BJ (cell line): ENCODE results near the gene B3GNT5. TPM values are rescaled to one million over a fixed set of nuclear protein-coding genes. Genes with fewer than 3 reads are reported as not detected.

ENCODE experiments used
- CTCF ChIA-PET: fragments of 350-600 bp; formaldehyde crosslinking; extraction: SDS; loops from one replicate; lab custom pipeline; 2021; ENCODE audit warnings: antibody characterized with exemption, inconsistent platforms; lab: Yijun Ruan, JAX
- POLR2A ChIA-PET: fragments of 300-600 bp; sonication (Branson Sonifier 250); formaldehyde crosslinking; extraction: SDS; loops from one replicate; lab custom pipeline; 2021; ENCODE audit warnings: antibody characterized with exemption; lab: Charles Lee
- DNase-seq: peaks from one replicate; pipeline ENCODE4 v3.0.0-alpha.2; 2011; ENCODE audit warnings: low read depth
- H3K27me3 ChIP-seq: 2 replicates; pipeline ENCODE4 v1.6.0; 2011; ENCODE audit warnings: low read length; ENCODE audit not compliant: control insufficient read depth, insufficient read depth
- H3K36me3 ChIP-seq: 2 replicates; pipeline ENCODE4 v1.5.1; 2011; ENCODE audit warnings: low read length; ENCODE audit not compliant: control insufficient read depth, insufficient read depth
- H3K4me3 ChIP-seq: 2 replicates; pipeline ENCODE4 v1.5.1; 2011; ENCODE audit warnings: low read depth, mild to moderate bottlenecking, control low read depth, low read length
- CTCF ChIP-seq: IDR thresholded peaks from 2 replicates; pipeline ENCODE4 v1.5.1; 2011; ENCODE audit warnings: low read depth, mild to moderate bottlenecking, control low read depth, inconsistent platforms, low read length, moderate library complexity; ENCODE audit not compliant: insufficient read depth
- polyA plus RNA-seq: library from polyadenylated mRNA; depleted of rRNA; stranded (reverse); fragments of >200 nt; gene quantifications from 2 replicates; pipeline ENCODE4 v1.2.3, GENCODE V29; 2011

Gene B3GNT5
- polyA plus RNA-seq, 1 experiment, result 0.27 TPM

GRCh38 chr3:183244981-183245476 lies 8.0 kb upstream of the B3GNT5 start:
- no peaks in the 10 kb centered on the region for H3K36me3 ChIP-seq
- CTCF ChIA-PET, result no interaction called here
- peaks cover 3% of the 10 kb centered on the region for H3K27me3 ChIP-seq
- H3K4me3 ChIP-seq, result no peak overlapping the region
- no peak for DNase-seq
- POLR2A ChIA-PET, result no interaction called here
- no peak for TF ChIP-seq CTCF

- ChIA-PET CTCF (no interaction called here), POLR2A (no interaction called here)
- Histone ChIP-seq H3K36me3 (no peaks in the 10 kb centered on the region), H3K4me3 (no peak overlapping the region), H3K27me3 (peaks cover 9% of the 10 kb centered on the region)
- no peak for DNase-seq
- no peak for TF ChIP-seq CTCF
These were observed 6.0 kb upstream of the B3GNT5 start for GRCh38 chr3:183247011-183247589.

DNA sequence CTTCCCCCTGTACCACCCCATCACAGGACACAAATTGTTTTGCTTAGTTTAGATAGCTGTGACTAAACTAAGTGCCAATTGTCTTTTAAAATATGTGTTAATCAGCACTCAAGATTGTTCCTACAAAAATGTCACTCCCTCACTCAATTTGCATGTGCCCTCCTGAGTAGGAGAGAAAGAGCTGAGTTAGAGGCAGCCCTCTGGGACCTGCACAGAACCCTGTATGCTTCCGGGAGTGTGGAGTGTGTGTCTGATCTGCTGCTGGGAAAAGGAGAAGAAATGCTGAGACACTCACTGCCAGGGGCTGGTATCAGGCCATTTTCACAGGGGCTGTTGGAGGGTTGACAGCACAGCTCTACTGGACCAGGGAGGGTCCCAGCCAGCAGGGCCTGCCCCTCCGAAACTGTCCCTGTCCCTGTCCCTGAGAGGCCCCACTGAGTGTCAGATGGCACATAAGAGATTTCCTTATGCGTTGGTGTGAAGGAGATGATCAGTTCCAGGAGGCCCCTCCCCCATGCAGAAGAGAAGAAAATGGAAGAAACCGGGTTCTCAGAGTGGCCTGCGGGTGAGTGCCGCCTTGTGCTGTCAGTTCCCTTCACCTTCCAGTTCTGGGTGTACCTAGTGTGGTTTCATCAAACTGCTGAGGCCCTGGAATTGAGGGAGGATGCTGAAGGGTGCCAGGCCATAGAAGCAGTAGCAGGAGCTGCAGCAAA lies 3.9 kb upstream of the B3GNT5 start:
- Histone ChIP-seq H3K27me3 (peaks cover 12% of the 10 kb centered on the region), H3K36me3 (no peaks in the 10 kb centered on the region), H3K4me3 (no peak overlapping the region)
- POLR2A ChIA-PET, result no interaction called here
- TF ChIP-seq CTCF, result no peak
- CTCF ChIA-PET, result no interaction called here
- no peak for DNase-seq

GRCh38 chr3:183252118-183252782 lies 803 bp upstream of the B3GNT5 start:
- peaks cover 21% of the 10 kb centered on the region for H3K27me3 ChIP-seq
- no peak overlapping the region for H3K4me3 ChIP-seq
- ChIA-PET CTCF (interaction anchor here (0.6 to 1.4 kb wide), 2 partner anchors 68 to 130 kb away, joined by 3 to 5 read pairs; no protein-coding TSS in a partner anchor), POLR2A (no interaction called here)
- no peak for TF ChIP-seq CTCF
- no peaks in the 10 kb centered on the region for H3K36me3 ChIP-seq
- DNase-seq, result no peak
